ENCODE results near the gene NDUFB10. TPM values are rescaled to one million over a fixed set of nuclear protein-coding genes. Genes with fewer than 3 reads are reported as not detected.
"Not testable (repeated sequence)": the region's sequence is repeated elsewhere in the genome, so short reads cannot be mapped to it uniquely, and the experiment has no call there.

NDUFB10 gene
- polyA plus RNA-seq, 1 donor (not counting 4 experiments of a cell fraction or from before 2014, with no cell fraction given) = 107 TPM

DNA sequence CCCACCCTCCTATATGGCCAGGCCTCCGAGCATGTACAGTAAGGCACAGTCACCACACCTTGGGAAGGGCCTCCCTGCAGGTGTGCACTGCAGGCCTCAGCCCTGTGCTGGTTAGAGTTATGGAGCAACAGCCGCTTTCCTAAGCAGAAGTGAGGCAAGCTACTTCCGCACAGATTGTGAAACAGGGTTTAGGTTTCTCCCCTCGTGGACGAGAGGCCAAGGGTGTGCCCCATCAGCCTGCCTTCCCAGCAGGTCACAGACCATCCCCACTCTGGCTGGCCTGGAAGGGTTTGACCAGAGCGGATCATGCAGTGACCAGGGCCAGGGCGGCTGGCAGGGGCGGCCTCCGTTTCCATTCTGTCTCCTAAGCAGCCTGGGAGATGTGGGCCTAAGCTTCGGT, 21.0 kb upstream of the NDUFB10 start:
- no peaks in the 10 kb centered on the region for H3K27me3 ChIP-seq (ENCODE audit: control insufficient read depth, extremely low read depth, insufficient read depth, low read length)
- no peak overlapping the region for H3K4me3 ChIP-seq (ENCODE audit: control insufficient read depth in 2 of 3, extremely low read depth in 1 of 3, insufficient read depth in 2 of 3, low read depth in 1 of 3, low read length in 3 of 3)
- no peak for TF ChIP-seq EZH2 (IDR thresholded peaks at IDR 0.05; ENCODE audit: low read length)
- TF ChIP-seq, protein P1, sequence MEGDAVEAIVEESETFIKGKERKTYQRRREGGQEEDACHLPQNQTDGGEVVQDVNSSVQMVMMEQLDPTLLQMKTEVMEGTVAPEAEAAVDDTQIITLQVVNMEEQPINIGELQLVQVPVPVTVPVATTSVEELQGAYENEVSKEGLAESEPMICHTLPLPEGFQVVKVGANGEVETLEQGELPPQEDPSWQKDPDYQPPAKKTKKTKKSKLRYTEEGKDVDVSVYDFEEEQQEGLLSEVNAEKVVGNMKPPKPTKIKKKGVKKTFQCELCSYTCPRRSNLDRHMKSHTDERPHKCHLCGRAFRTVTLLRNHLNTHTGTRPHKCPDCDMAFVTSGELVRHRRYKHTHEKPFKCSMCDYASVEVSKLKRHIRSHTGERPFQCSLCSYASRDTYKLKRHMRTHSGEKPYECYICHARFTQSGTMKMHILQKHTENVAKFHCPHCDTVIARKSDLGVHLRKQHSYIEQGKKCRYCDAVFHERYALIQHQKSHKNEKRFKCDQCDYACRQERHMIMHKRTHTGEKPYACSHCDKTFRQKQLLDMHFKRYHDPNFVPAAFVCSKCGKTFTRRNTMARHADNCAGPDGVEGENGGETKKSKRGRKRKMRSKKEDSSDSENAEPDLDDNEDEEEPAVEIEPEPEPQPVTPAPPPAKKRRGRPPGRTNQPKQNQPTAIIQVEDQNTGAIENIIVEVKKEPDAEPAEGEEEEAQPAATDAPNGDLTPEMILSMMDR (optimal IDR thresholded peaks at IDR 0.05 in 1 of 3, IDR thresholded peaks at IDR 0.05 in 1 of 3, conservative IDR thresholded peaks at IDR 0.05 in 1 of 3; ENCODE audit: extremely low read depth in 1 of 3, insufficient read depth in 2 of 3, low read length in 3 of 3) = no peak
- no peak overlapping the region for H3K9ac ChIP-seq (ENCODE audit: control insufficient read depth, extremely low read depth, insufficient read depth, low read length)
- peaks cover 21% of the 10 kb centered on the region for H3K4me1 ChIP-seq (ENCODE audit: control insufficient read depth, extremely low read depth, insufficient read depth, low read length)
- no peaks in the 10 kb centered on the region for H4K20me1 ChIP-seq (ENCODE audit: control insufficient read depth, extremely low read depth, insufficient read depth, low read length)
- no peak overlapping the region for H3K4me2 ChIP-seq (ENCODE audit: control insufficient read depth, extremely low read depth, insufficient read depth, low read depth, low read length)
- H3K79me2 ChIP-seq (ENCODE audit: control insufficient read depth, insufficient read depth, low read length) = no peaks in the 10 kb centered on the region
- H3K27ac ChIP-seq (ENCODE audit: control insufficient read depth, insufficient read depth, low read length) = no peak overlapping the region
- H2AFZ ChIP-seq (ENCODE audit: control insufficient read depth, low read length) = no peak overlapping the region
- H3K9me1 ChIP-seq (ENCODE audit: control insufficient read depth, extremely low read depth, insufficient read depth, low read length) = no peaks in the 10 kb centered on the region
- no peaks in the 10 kb centered on the region for H3K9me3 ChIP-seq (ENCODE audit: control insufficient read depth, low read depth, low read length)
- peaks cover 0 to 4% of the 10 kb centered on the region in 2 experiments for H3K36me3 ChIP-seq (ENCODE audit: control insufficient read depth in 2 of 2, extremely low read depth in 1 of 2, insufficient read depth in 2 of 2, low read length in 2 of 2)
- dilution Hi-C loops (cut with MboI; ENCODE audit: extremely low pct_ligation_motif_present, low sequenced_read_pairs) = no loop called here
- DNase-seq (ENCODE audit: low read depth, low spot score) = no peak
- no peak for FAIRE-seq

DNA sequence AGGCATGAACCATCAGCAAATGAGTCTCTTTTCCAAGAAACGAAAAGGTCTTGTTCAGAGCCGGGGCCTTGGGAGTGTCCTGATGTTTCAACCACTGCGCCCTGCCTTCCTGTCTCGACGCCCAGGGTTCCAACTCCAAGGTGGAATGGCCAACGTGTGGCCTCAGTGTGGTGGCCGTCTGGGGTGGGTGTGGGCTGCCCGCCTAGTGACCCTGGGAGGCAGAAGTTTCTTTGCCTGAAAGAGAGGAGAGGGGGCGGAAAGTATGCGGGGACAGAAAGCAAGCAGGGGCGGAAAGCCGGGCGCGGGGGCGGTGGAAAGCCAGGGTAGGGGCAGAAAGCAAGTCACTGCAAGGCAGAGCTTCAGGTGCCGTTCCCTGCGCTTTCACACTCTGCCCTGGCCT, 20.4 kb upstream of the NDUFB10 start:
- H3K27ac ChIP-seq (ENCODE audit: control insufficient read depth, insufficient read depth, low read length) = no peak overlapping the region
- H3K79me2 ChIP-seq (ENCODE audit: control insufficient read depth, insufficient read depth, low read length) = no peaks in the 10 kb centered on the region
- DNase-seq (ENCODE audit: low read depth, low spot score) (no peak), FAIRE-seq (no peak)
- no peaks in the 10 kb centered on the region for H4K20me1 ChIP-seq (ENCODE audit: control insufficient read depth, extremely low read depth, insufficient read depth, low read length)
- H3K36me3 ChIP-seq (ENCODE audit: control insufficient read depth in 2 of 2, extremely low read depth in 1 of 2, insufficient read depth in 2 of 2, low read length in 2 of 2) = peaks cover 0 to 4% of the 10 kb centered on the region in 2 experiments
- no peak for TF ChIP-seq EZH2 (IDR thresholded peaks at IDR 0.05; ENCODE audit: low read length)
- TF ChIP-seq, protein P1 (optimal IDR thresholded peaks at IDR 0.05 in 1 of 3, IDR thresholded peaks at IDR 0.05 in 1 of 3, conservative IDR thresholded peaks at IDR 0.05 in 1 of 3; ENCODE audit: extremely low read depth in 1 of 3, insufficient read depth in 2 of 3, low read length in 3 of 3) = no peak
- H2AFZ ChIP-seq (ENCODE audit: control insufficient read depth, low read length) = no peak overlapping the region
- H3K4me2 ChIP-seq (ENCODE audit: control insufficient read depth, extremely low read depth, insufficient read depth, low read depth, low read length) = no peak overlapping the region
- no peak overlapping the region for H3K4me3 ChIP-seq (ENCODE audit: control insufficient read depth in 2 of 3, extremely low read depth in 1 of 3, insufficient read depth in 2 of 3, low read depth in 1 of 3, low read length in 3 of 3)
- no peaks in the 10 kb centered on the region for H3K27me3 ChIP-seq (ENCODE audit: control insufficient read depth, extremely low read depth, insufficient read depth, low read length)
- no peak overlapping the region for H3K9ac ChIP-seq (ENCODE audit: control insufficient read depth, extremely low read depth, insufficient read depth, low read length)
- H3K4me1 ChIP-seq (ENCODE audit: control insufficient read depth, extremely low read depth, insufficient read depth, low read length) = peaks cover 23% of the 10 kb centered on the region
- no peaks in the 10 kb centered on the region for H3K9me3 ChIP-seq (ENCODE audit: control insufficient read depth, low read depth, low read length)
- H3K9me1 ChIP-seq (ENCODE audit: control insufficient read depth, extremely low read depth, insufficient read depth, low read length) = no peaks in the 10 kb centered on the region
- dilution Hi-C loops (cut with MboI; ENCODE audit: extremely low pct_ligation_motif_present, low sequenced_read_pairs) = no loop called here

DNA sequence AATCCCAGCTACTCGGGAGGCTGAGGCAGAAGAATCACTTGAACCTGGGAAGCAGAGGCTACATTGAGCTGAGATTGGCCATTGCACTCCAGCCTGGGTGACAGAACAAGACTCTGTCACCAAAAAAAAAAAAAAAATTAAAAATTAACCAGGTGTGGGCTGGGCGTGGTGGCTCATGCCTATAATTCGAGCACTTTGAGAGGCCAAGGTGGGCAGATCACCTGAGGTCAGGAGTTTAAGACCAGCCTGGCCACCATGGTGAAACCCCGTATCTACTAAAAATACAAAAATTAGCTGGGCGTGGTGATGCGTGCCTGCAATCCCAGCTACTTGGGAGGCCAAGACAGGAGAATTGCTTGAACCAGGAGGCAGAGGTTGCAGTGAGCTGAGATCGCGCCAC, 19.5 kb upstream of the NDUFB10 start:
- H3K27ac ChIP-seq (ENCODE audit: control insufficient read depth, insufficient read depth, low read length); H3K79me2 ChIP-seq (ENCODE audit: control insufficient read depth, insufficient read depth, low read length); H4K20me1 ChIP-seq (ENCODE audit: control insufficient read depth, extremely low read depth, insufficient read depth, low read length); H2AFZ ChIP-seq (ENCODE audit: control insufficient read depth, low read length); H3K36me3 ChIP-seq (ENCODE audit: control insufficient read depth in 2 of 2, extremely low read depth in 1 of 2, insufficient read depth in 2 of 2, low read length in 2 of 2); dilution Hi-C loops (cut with MboI; ENCODE audit: extremely low pct_ligation_motif_present, low sequenced_read_pairs); H3K9me1 ChIP-seq (ENCODE audit: control insufficient read depth, extremely low read depth, insufficient read depth, low read length); DNase-seq (ENCODE audit: low read depth, low spot score); H3K4me3 ChIP-seq (ENCODE audit: control insufficient read depth in 2 of 3, extremely low read depth in 1 of 3, insufficient read depth in 2 of 3, low read depth in 1 of 3, low read length in 3 of 3); H3K9ac ChIP-seq (ENCODE audit: control insufficient read depth, extremely low read depth, insufficient read depth, low read length); H3K9me3 ChIP-seq (ENCODE audit: control insufficient read depth, low read depth, low read length); H3K4me2 ChIP-seq (ENCODE audit: control insufficient read depth, extremely low read depth, insufficient read depth, low read depth, low read length); FAIRE-seq; H3K27me3 ChIP-seq (ENCODE audit: control insufficient read depth, extremely low read depth, insufficient read depth, low read length): not testable (repeated sequence)
- H3K4me1 ChIP-seq (ENCODE audit: control insufficient read depth, extremely low read depth, insufficient read depth, low read length) = peaks cover 27% of the 10 kb centered on the region
